Motor neuron (in vitro differentiated cells): ENCODE measurements around the gene C20orf141. TPM values are rescaled to one million over a fixed set of nuclear protein-coding genes. Genes with fewer than 3 reads are reported as not detected.
A peak's percentile ranks its signal among the peaks of the same experiment; 100 is the strongest.
"Not testable (repeated sequence)": the region's sequence is repeated elsewhere in the genome, so short reads cannot be mapped to it uniquely, and the experiment has no call there.

Experiments
- ATAC-seq, 8 experiments: fragments of 200-7000 bp; cut with Tn5 transposase; replicated peaks in 6 of 8; 2 replicates each; pipeline ENCODE4 v1.8.0; 2021; ENCODE audit warnings: mild to moderate bottlenecking in 8 of 8, moderate library complexity in 8 of 8
- H3K27ac ChIP-seq, 2 donors: fragments of 250-450 bp; sonication (Bioruptor Pico); 2 replicates each; pipeline ENCODE4 v1.9.0; 2021; ENCODE audit warnings: antibody characterized with exemption in 2 of 2, mild to moderate bottlenecking in 2 of 2, moderate library complexity in 1 of 2
- H3K4me1 ChIP-seq, 2 donors: fragments of 250-450 bp; sonication (Bioruptor Pico); replicated peaks in 1 of 2; 2 replicates each; pipeline ENCODE4 v1.6.1; 2021; ENCODE audit warnings: antibody characterized with exemption in 2 of 2, mild to moderate bottlenecking in 2 of 2, moderate library complexity in 1 of 2
- H3K4me3 ChIP-seq, 5 donors: fragments of 250-450 bp; sonication (Bioruptor Pico); 2 replicates each; pipeline ENCODE4 v1.9.0; 2021; ENCODE audit warnings: antibody characterized with exemption in 5 of 5, mild to moderate bottlenecking in 5 of 5, moderate library complexity in 4 of 5
- WGBS, 10 experiments: fragments of 450-650 bp; shearing (Covaris generic); methylation state at CpG; one replicate each; pipeline ENCODE4 v1.0.0; 2022; 5-methylcytosine and 5-hydroxymethylcytosine counted together
- in situ Hi-C, 9 experiments: fragments of 400-800 bp; cut with MboI; loops; one replicate each; pipeline ENCODE4 v1.15.0; 2021; ENCODE audit warnings: low sequenced_read_pairs in 9 of 9, low pct_unique_long_range_greater_than_20kb in 2 of 9; ENCODE audit not compliant: unreplicated experiment in 9 of 9
- total RNA-seq, 8 experiments: library from RNA; unstranded; fragments of 300-600 nt; gene quantifications; 2 replicates each; pipeline versions ENCODE4 v1.2.3 to v1.2.4, GENCODE V29; 2022

C20orf141 gene, protein sequence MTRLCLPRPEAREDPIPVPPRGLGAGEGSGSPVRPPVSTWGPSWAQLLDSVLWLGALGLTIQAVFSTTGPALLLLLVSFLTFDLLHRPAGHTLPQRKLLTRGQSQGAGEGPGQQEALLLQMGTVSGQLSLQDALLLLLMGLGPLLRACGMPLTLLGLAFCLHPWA
- under 1 TPM in 3 of 8 experiments, not detected in 5; 0.47 to 0.81 (median 0.67) TPM for total RNA-seq

DNA sequence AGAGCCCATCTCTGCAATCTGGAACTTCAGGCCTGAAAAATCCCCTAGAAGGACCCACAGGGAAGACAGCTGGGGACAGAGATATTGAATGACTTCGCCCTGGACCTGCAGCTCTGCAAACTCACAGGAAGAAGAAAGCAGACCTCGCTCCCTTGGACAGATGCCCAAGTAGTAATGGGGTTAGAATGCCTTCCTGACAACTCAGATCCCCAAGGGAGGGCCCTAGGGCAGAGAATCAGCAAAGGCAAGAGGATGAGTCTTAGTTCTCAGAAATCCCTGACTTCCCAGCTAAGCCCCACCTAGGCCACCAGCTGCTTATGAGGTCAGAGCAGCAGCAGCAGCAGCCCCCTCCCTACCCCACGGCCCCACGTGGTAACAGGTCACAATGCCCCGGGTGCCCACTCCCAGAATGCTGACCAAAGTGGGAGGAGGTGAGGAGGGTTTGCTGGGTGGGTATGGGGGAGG, at the start of gene C20orf141:
Gene C20orf141 (plus strand): TSS at position 401 of the 465 bp plus-strand sequence. CDS start 198 bp downstream, outside the sequence.
- H3K4me3 ChIP-seq = no peak within 1 kb of the TSS
- ATAC-seq = peak in 3 of 8 experiments; percentile 94 to 96 (median 96)
- in situ Hi-C loops = no loop called here
- no peak within 1 kb of the TSS for H3K27ac ChIP-seq
- 0 to 40% (median 20%) methylated on average over 1 to 5 of the region's 5 CpGs; no CpG with 5 or more reads in 7 of the 10 experiments for WGBS, 10 experiments
- no peaks in the 10 kb centered on the region for H3K4me1 ChIP-seq

DNA sequence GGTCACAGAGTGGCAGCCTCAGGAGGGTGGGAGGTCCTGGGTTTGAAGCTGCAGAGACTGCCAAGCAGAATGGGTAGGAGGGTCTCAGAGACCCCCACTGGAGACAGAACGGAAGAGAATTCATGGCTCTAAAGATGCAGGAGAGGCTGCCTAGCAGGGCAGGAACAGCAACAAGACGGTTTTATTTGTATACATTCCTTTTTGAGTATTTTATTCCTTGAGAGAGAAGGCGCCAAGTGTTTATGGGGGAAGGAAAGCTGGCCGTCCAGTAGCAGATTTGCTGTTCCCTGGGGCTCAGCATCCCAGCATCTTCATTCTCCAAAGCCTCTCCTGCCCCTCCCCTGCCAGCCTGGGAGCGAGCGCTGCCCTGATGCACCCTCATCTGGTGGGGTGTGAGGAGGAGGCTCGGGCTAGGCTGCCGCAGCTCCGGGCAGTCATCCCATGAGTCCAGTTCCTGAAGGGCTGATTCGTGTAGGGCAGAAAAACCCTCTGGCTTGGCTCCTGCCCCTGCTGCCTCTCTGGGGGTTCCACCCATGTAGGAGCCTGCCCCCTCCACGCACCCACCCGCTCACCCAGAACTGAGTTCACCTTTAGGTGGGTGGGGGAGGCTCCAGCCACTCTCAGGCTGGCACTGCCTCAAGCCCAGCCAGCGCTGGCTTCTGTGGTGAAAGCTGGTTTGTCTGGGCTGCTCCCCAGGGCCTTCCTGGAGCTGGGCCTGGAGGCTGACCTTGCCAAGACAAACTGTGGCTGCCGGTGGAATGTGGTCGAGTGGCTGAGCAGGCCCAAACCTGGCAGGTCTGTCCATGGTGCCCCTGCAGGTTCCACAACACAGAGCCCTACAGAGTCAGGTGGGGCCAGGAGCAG, 46.8 kb upstream of the C20orf141 start:
- WGBS, 10 experiments = 0 to 80% (median 50%) methylated on average over 1 to 9 of the region's 15 CpGs; no CpG with 5 or more reads in 2 of the 10 experiments
- ATAC-seq = no peak

DNA sequence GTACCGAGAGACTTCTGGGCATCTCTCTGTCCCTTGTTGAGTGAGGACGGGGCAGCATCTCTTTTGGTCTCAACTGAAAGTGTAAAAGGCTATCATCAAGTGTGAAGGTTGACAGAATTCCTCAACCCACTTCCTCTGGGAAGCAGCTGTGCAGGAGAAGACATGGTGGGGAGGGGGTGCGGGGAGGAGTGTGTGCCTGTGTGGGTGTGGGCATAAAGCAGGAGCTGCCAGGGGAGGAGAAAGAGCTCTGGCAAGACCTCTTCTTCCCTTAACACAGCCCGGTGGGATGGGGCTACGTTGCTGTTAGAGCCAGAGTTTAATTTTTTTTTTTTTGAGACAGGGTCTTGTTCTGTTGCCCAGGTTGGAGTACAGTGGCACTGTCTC, 46.2 kb upstream of the C20orf141 start:
- Histone ChIP-seq H3K4me3 (no peak overlapping the region), H3K27ac (no peak overlapping the region), H3K4me1 (no peaks in the 10 kb centered on the region)
- WGBS, 10 experiments = 8 to 100% (median 50%) methylated on average over 1 to 2 of the region's 5 CpGs; no CpG with 5 or more reads in 5 of the 10 experiments
- in situ Hi-C loops = no loop called here
- ATAC-seq = no peak

More for the DNA sequence above, 46.8 kb upstream of the C20orf141 start:
- H3K4me1 ChIP-seq = no peaks in the 10 kb centered on the region
- no peak overlapping the region for H3K27ac ChIP-seq
- no peak overlapping the region for H3K4me3 ChIP-seq
- in situ Hi-C loops = no loop called here

DNA sequence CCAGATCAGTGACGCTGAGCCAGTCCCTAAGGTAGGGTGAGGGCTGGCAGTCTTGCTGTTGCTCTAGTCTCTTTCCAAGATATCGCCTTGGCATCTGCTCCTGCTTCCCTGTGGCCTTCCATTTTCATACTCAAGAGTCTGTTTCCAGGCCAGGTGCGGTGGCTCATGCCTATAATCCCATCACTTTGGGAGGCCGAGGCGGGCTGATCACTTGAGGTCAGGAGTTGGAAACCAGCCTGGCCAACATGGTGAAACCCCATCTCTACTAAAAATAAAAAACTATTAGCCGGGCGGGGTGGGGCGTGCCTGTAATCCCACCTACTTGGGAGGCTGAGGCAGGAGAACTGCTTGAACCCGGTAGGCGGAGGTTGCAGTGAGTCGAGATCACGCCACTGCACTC, 44.7 kb upstream of the C20orf141 start:
- ATAC-seq, H3K4me3 ChIP-seq, in situ Hi-C loops, H3K4me1 ChIP-seq, H3K27ac ChIP-seq: not testable (repeated sequence)
- WGBS, 10 experiments = 80 to 100% (median 90%) methylated on average over 1 to 8 of the region's 12 CpGs; no CpG with 5 or more reads in 2 of the 10 experiments

DNA sequence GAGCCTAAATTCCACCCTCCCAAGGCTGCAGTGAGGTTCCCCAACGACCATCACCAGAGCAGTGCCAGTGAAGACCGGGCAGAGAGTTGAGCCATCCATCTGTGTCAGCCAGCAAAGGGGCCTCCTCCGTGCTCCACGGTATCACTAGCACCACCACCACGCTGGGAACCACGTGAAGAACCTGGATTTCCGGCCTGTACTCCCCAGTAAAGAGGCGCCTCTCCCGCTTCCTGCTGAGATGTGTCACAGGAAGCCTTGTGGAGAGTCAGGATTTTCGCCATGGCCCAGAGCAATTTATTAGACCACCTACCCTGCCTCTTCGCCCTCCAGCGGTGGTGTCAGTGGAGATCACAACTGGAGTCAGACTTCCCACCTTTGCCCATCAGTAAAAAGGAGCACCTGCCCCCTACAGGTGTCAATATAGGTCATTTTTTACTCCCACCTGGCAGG, 43.1 kb upstream of the C20orf141 start:
- 0 to 72% (median 67%) methylated on average over 1 to 4 of the region's 12 CpGs; no CpG with 5 or more reads in 5 of the 10 experiments for WGBS, 10 experiments
- in situ Hi-C loops = no loop called here
- Histone ChIP-seq H3K27ac (no peak overlapping the region), H3K4me1 (no peaks in the 10 kb centered on the region), H3K4me3 (no peak overlapping the region)
- ATAC-seq = no peak

DNA sequence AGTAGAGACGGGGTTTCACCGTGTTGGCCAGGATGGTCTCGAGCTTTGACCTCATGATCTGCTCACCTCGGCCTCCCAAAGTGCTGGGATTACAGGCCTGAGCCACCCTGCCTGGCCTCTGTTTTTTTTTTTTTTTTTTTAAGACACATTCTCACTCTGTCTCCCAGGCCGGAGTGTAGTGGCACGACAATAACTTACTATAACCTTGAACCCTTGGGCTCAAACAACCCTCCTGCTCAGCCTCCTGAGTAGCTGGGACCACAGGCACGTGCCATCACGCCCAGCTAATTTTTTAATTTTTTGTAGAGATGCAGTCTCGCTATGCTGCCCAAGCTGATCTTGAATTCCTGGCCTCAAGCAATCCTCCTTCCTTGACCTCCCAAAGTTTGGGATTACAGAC, 41.0 kb upstream of the C20orf141 start:
- Histone ChIP-seq H3K4me3 (no peak overlapping the region), H3K4me1 (no peaks in the 10 kb centered on the region), H3K27ac (no peak overlapping the region)
- in situ Hi-C loops = no loop called here
- 65 to 100% (median 71%) methylated on average over 2 to 8 of the region's 9 CpGs; no CpG with 5 or more reads in 2 of the 10 experiments for WGBS, 10 experiments
- no peak for ATAC-seq

DNA sequence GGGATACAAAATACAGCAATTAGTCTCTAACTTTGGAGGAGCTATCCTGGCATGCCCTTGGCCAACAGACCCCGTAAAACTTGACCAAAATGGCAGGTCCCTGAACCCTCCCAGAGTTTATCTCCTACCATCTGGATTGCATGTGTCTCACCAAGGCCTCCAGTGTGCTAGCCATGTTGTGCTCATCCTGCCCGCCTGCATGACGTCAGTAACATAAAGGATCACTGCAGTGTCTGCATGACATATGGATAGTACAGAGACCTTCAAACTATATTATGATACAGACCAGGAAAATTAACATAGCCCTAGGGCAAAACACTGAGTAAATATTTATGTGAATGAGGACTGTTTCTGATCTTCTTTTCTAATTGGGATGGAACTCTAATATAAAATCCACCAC, 39.6 kb upstream of the C20orf141 start:
- 20 to 81% (median 42%) methylated on average over 1 to 3 of the region's 3 CpGs; no CpG with 5 or more reads in 4 of the 10 experiments for WGBS, 10 experiments
- in situ Hi-C loops = no loop called here
- no peaks in the 10 kb centered on the region for H3K4me1 ChIP-seq
- no peak overlapping the region for H3K27ac ChIP-seq
- no peak overlapping the region for H3K4me3 ChIP-seq
- ATAC-seq = peak in 3 of 8 experiments; percentile 55 to 96 (median 68)

DNA sequence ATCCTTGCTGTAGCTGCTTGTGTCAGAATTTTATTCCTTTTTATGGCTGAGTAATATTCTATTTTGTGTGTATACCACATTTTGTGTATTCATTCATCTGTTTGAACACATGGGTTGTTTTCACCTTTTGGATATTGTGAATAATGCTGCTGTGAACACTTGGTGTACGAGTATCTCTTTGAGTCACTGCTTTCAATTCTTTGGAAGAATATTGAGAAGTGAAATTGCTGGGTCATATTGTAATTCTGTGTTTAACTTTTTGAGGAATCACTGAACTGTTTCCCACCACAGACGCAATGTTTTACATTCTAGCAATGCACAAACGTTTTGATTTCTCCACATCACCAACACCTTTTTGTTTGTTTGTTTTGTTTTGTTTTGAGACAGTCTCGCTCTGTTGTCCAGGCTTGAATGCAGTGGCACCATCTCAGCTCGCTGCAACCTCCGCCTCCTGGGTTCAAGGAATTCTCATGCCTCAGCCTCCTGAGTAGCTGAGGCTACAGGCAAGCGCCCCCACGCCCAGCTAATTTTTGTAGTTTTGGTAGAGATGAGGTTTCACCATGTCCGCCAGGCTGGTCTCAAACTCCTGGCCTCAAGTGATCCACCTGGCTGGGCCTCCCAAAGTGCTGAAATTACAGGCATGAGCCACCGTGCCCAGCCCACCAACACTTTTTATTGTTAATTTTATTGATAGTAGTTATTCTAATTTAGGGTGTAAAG, 36.0 kb upstream of the C20orf141 start:
- no peak overlapping the region for H3K4me3 ChIP-seq
- no peaks in the 10 kb centered on the region for H3K4me1 ChIP-seq
- no peak overlapping the region for H3K27ac ChIP-seq
- no peak for ATAC-seq
- in situ Hi-C loops = no loop called here
- 45 to 81% (median 75%) methylated on average over 3 to 10 of the region's 10 CpGs for WGBS, 10 experiments

DNA sequence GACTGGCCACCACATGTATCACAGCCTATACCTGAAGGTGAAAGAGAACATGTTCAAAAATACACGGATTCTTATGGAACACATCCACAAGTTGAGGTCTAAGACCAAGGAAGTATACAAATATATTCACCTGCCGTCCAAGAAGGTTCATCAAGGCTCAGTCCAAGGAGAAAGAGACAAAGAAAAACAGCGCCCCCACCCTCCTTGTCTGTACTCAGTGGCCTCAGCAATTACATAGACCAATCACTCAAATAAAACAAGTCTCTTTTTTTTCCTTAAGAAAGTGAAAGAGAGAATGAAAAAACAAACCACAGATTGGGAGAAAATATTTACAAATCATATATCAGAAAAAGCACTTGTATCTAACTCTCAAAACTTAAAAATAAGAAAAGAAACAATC, 33.8 kb upstream of the C20orf141 start:
- ATAC-seq = no peak
- no peak overlapping the region for H3K4me3 ChIP-seq
- in situ Hi-C loops = no loop called here
- no peaks in the 10 kb centered on the region for H3K4me1 ChIP-seq
- WGBS, 10 experiments = 14 to 63% (median 24%) methylated on average over 1 to 3 of the region's 3 CpGs
- no peak overlapping the region for H3K27ac ChIP-seq

DNA sequence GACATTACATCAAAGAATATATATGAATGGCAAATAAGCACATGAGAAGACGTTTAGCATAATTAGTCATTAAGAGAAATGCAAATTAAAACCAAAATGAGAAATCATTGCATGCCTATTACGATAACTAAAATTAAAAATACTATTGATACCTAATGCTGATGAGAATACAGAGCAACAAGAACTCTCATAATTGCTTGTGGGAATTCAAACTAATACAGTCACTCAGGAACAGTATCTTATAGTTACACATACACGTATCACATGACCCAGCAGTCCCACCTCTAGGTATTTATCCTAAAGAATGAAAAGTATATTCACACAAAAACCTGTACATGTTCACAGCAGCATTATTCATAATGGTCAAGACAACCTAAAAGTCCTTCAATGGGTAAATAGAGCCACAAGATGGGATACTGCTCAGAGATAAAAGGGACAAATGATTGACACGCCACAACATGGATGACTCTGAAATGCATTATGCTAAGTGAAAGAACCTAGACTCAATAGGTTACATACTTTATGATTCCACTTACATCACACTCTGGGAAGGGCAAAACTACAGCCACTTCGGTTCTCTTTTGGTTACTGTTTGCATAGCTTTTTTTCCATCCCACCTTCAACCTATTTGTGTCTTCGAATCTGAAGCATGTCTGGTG, 30.8 kb upstream of the C20orf141 start:
- no peak overlapping the region for H3K27ac ChIP-seq
- in situ Hi-C loops = no loop called here
- H3K4me1 ChIP-seq = no peaks in the 10 kb centered on the region
- H3K4me3 ChIP-seq = no peak overlapping the region
- ATAC-seq = no peak
- WGBS, 10 experiments = 30 to 84% (median 64%) methylated on average over 3 to 6 of the region's 6 CpGs

DNA sequence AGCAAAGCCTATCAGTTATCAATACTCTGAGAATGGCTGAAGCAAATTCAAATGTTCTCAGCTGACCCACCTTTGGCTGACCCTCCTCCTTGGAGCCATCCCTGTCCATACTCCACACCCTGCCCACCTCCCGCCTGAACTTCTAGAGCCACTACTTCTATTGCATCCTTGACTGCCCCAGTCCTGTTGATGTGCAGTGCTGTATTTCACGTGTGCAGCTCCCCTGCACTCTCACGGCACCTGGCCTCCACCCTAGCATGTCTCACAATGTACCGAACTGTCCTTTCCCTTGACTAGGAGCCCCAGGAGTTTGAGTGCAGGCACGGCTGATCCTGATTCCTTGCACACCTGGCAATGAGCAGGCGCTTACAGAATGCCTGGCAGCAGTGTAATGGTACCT, 21.3 kb upstream of the C20orf141 start:
- 62 to 100% (median 88%) methylated on average over 1 to 4 of the region's 6 CpGs; no CpG with 5 or more reads in 2 of the 10 experiments for WGBS, 10 experiments
- H3K27ac ChIP-seq = no peak overlapping the region
- in situ Hi-C loops = no loop called here
- no peak for ATAC-seq
- no peak overlapping the region for H3K4me3 ChIP-seq
- H3K4me1 ChIP-seq = no peaks in the 10 kb centered on the region

DNA sequence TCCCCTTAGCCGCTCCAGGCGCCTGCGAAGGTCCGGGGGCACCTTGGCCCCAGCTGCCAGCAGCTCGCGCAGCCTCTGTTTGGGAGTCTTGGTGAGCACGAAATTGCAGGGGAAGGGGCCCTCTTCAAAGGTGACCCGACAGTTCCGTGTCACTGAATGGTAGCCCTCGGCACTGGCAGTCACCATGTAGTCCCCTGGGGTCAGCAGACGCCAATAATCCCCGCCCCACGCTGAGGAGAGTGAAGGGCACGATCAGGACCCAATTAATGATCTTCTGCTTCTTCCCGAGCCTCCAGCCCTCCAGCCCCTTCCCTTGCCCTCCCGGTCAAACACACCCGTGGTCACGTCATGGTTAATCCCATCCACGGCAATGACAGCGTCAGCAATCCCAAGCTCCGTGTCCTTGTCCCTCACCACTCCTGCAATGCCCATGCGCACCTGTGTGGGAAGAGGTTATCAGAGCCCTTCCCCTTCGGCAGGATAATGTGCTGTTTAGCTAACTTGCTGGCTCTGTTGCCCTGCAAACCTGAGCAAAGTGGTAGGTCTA, 20.5 kb upstream of the C20orf141 start:
- WGBS, 10 experiments = 19 to 100% (median 94%) methylated on average over 1 to 10 of the region's 23 CpGs; no CpG with 5 or more reads in 5 of the 10 experiments
- Histone ChIP-seq H3K4me1 (peaks cover 2 to 5% of the 10 kb centered on the region in 2 donors), H3K27ac (no peak overlapping the region), H3K4me3 (no peak overlapping the region)
- in situ Hi-C loops = no loop called here
- no peak for ATAC-seq
